ENCODE results near the gene CIZ1.

GRCh38 chr9:128125580-128126354 lies 65.6 kb downstream of the CIZ1 start:
- TF ChIP-seq EZH2 (IDR thresholded peaks at IDR 0.05) (no peak), CTCF (IDR thresholded peaks at IDR 0.05) (no peak), EZH2phosphoT487 (IDR thresholded peaks at IDR 0.05) (no peak)

Data from neural progenitor cell (in vitro differentiated cells).